Endodermal cell (in vitro differentiated cells): ENCODE measurements around the gene DAGLA. TPM values are rescaled to one million over a fixed set of nuclear protein-coding genes. Genes with fewer than 3 reads are reported as not detected.

Source experiments
- DNase-seq: peaks from one replicate; pipeline ENCODE4 v3.0.0-alpha.2; 2017
- H3K27ac ChIP-seq: 2 replicates; pipeline ENCODE4 v1.5.1; 2013; ENCODE audit warnings: mild to moderate bottlenecking, low read depth, low read length, moderate library complexity
- H3K27me3 ChIP-seq: 2 replicates; pipeline ENCODE4 v1.6.1; 2013; ENCODE audit warnings: mild to moderate bottlenecking, low read length, moderate library complexity; ENCODE audit not compliant: insufficient read depth, control insufficient read depth, poor library complexity, severe bottlenecking
- H3K36me3 ChIP-seq: 2 replicates; pipeline ENCODE4 v1.7.0; 2013; ENCODE audit warnings: mild to moderate bottlenecking, low read length, moderate library complexity; ENCODE audit not compliant: control insufficient read depth, insufficient read depth
- H3K4me1 ChIP-seq: one replicate; pipeline ENCODE4 v1.7.0; 2013; ENCODE audit warnings: low read length; ENCODE audit not compliant: control insufficient read depth, insufficient read depth
- H3K4me3 ChIP-seq: 2 replicates; pipeline ENCODE4 v1.5.1; 2013; ENCODE audit warnings: mild to moderate bottlenecking, low read length, moderate library complexity
- H3K9ac ChIP-seq: 2 replicates; pipeline ENCODE4 v1.6.1; 2013; ENCODE audit warnings: mild to moderate bottlenecking, low read length, moderate library complexity; ENCODE audit not compliant: poor library complexity, severe bottlenecking; ENCODE audit errors: extremely low read depth
- H3K9me3 ChIP-seq: 2 replicates; pipeline ENCODE4 v1.6.1; 2013; ENCODE audit warnings: mild to moderate bottlenecking, low read length, moderate library complexity; ENCODE audit not compliant: control insufficient read depth
- H3K27ac Mint-ChIP-seq: 2 replicates; pipeline ENCODE4 v1.8.0; 2020; ENCODE audit warnings: mixed read lengths
- H3K27me3 Mint-ChIP-seq: 2 replicates; pipeline ENCODE4 v1.8.0; 2021; ENCODE audit warnings: mild to moderate bottlenecking, mixed read lengths; ENCODE audit not compliant: insufficient read depth
- H3K36me3 Mint-ChIP-seq: 2 replicates; pipeline ENCODE4 v1.8.0; 2020; ENCODE audit warnings: low read depth, mixed read lengths
- H3K4me1 Mint-ChIP-seq: 2 replicates; pipeline ENCODE4 v1.8.0; 2020; ENCODE audit warnings: mixed read lengths
- H3K4me3 Mint-ChIP-seq: 2 replicates; pipeline ENCODE4 v1.8.0; 2020; ENCODE audit warnings: mild to moderate bottlenecking, moderate library complexity, mixed read lengths
- H3K9me3 Mint-ChIP-seq: 2 replicates; pipeline ENCODE4 v1.8.0; 2020; ENCODE audit warnings: mild to moderate bottlenecking, mixed read lengths
- CTCF ChIP-seq: fragments of 200-600 bp; sonication (generic); conservative IDR thresholded peaks from 2 replicates; pipeline ENCODE4 v1.5.0; 2021; ENCODE audit warnings: antibody characterized with exemption, mild to moderate bottlenecking
- WGBS, 2 experiments: methylation state at CpG; one replicate each; pipeline versions ENCODE4 v1.1.5 to v1.1.7; 2013; ENCODE audit warnings: missing lambda C conversion rate in 2 of 2, mixed read lengths in 1 of 2; ENCODE audit not compliant: insufficient coverage in 1 of 2, insufficient read length in 1 of 2; 5-methylcytosine and 5-hydroxymethylcytosine counted together
- total RNA-seq, 2 donors: library from RNA; stranded (reverse); fragmentation: NEBNext Ultra II Directional in 1 of 2; extraction: Animal tissue kit (Norgen Biotek cat#: 25700) in 1 of 2; gene quantifications; 2 replicates in 1 of 2; 3 replicates in 1 of 2; pipeline ENCODE4 v1.2.1, GENCODE V29; 2021

The DAGLA gene
- total RNA-seq, 2 donors from 2014 or later, result 5.6 to 8.7 TPM

GRCh38 chr11:61724437-61724836 lies 44.2 kb downstream of the DAGLA start:
- Histone ChIP-seq H3K9me3 (no peaks in the 10 kb centered on the region), H3K36me3 (no peaks in the 10 kb centered on the region), H3K27me3 (no peaks in the 10 kb centered on the region), H3K4me1 (no peaks in the 10 kb centered on the region), H3K9ac (no peak overlapping the region), H3K4me3 (no peak overlapping the region), H3K27ac (no peak overlapping the region)
- Mint-ChIP-seq H3K4me1 (no peaks in the 10 kb centered on the region), H3K36me3 (no peaks in the 10 kb centered on the region), H3K27me3 (no peaks in the 10 kb centered on the region), H3K27ac (no peak overlapping the region), H3K9me3 (no peaks in the 10 kb centered on the region), H3K4me3 (no peak overlapping the region)
- TF ChIP-seq CTCF, result no peak
- no peak for DNase-seq
- 94 to 99% methylated on average over 8 to 9 of the region's 9 CpGs for WGBS, 2 experiments

- Mint-ChIP-seq H3K27ac (peak overlapping the region; percentile 24), H3K9me3 (no peaks in the 10 kb centered on the region), H3K4me3 (no peak overlapping the region), H3K4me1 (no peaks in the 10 kb centered on the region), H3K27me3 (no peaks in the 10 kb centered on the region), H3K36me3 (peaks cover 5% of the 10 kb centered on the region)
- TF ChIP-seq CTCF, result no peak
- DNase-seq, result no peak
- no peak overlapping the region for H3K4me3 ChIP-seq
- no peak overlapping the region for H3K27ac ChIP-seq
- H3K36me3 ChIP-seq, result no peaks in the 10 kb centered on the region
- no peaks in the 10 kb centered on the region for H3K27me3 ChIP-seq
- H3K9me3 ChIP-seq, result no peaks in the 10 kb centered on the region
- H3K4me1 ChIP-seq, result peaks cover under 1% of the 10 kb centered on the region
- 91 to 94% methylated on average over 7 to 12 of the region's 12 CpGs for WGBS, 2 experiments
- no peak overlapping the region for H3K9ac ChIP-seq
Measured at GRCh38 chr11:61725781-61726231, 45.6 kb downstream of the DAGLA start.

- H3K27ac Mint-ChIP-seq, result no peak overlapping the region
- H3K36me3 Mint-ChIP-seq, result peaks cover 5% of the 10 kb centered on the region
Measured at GRCh38 chr11:61726775-61727174, 46.6 kb downstream of the DAGLA start.

More at GRCh38 chr11:61726775-61727174, 46.6 kb downstream of the DAGLA start:
- Histone ChIP-seq H3K9me3 (no peaks in the 10 kb centered on the region), H3K27ac (no peak overlapping the region), H3K27me3 (no peaks in the 10 kb centered on the region), H3K36me3 (no peaks in the 10 kb centered on the region), H3K9ac (no peak overlapping the region), H3K4me3 (no peak overlapping the region), H3K4me1 (peaks cover 4% of the 10 kb centered on the region)
- no peak for DNase-seq
- no peak for TF ChIP-seq CTCF
- 92 to 93% methylated on average over 12 to 13 of the region's 13 CpGs for WGBS, 2 experiments
- no peaks in the 10 kb centered on the region for H3K27me3 Mint-ChIP-seq
- no peak overlapping the region for H3K4me3 Mint-ChIP-seq
- no peaks in the 10 kb centered on the region for H3K9me3 Mint-ChIP-seq
- H3K4me1 Mint-ChIP-seq, result no peaks in the 10 kb centered on the region
